GM12873 (cell line): ENCODE measurements around the gene ARHGEF18.

Experiments used
- TF ChIP-seq, protein P1 (sequence below): IDR thresholded peaks from 2 replicates; pipeline ENCODE4 v1.5.1; 2012; ENCODE audit warnings: low read depth, mild to moderate bottlenecking, moderate library complexity, low read length, control low read depth; ENCODE audit not compliant: insufficient read depth; ENCODE audit errors: missing control alignments

ARHGEF18 gene

DNA sequence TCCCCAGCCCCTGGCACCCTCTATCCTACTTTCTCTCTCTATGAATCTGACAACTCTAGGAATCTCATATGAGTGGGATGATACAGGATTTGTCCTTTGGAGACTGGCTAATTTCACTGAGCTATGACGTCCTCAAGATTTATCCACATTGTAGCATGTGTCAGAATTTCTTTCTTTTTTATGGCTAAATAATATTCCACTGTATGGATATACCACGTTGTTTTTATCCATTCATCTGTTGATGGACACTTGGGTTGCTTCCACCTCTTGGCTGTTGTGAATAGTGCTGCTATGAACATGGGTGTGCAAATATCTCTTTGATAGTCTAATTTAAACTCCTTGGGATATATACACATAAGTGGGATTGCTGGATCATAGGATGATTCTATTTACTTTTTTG, 30.6 kb upstream of the ARHGEF18 start:
- TF ChIP-seq, protein P1, sequence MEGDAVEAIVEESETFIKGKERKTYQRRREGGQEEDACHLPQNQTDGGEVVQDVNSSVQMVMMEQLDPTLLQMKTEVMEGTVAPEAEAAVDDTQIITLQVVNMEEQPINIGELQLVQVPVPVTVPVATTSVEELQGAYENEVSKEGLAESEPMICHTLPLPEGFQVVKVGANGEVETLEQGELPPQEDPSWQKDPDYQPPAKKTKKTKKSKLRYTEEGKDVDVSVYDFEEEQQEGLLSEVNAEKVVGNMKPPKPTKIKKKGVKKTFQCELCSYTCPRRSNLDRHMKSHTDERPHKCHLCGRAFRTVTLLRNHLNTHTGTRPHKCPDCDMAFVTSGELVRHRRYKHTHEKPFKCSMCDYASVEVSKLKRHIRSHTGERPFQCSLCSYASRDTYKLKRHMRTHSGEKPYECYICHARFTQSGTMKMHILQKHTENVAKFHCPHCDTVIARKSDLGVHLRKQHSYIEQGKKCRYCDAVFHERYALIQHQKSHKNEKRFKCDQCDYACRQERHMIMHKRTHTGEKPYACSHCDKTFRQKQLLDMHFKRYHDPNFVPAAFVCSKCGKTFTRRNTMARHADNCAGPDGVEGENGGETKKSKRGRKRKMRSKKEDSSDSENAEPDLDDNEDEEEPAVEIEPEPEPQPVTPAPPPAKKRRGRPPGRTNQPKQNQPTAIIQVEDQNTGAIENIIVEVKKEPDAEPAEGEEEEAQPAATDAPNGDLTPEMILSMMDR: no peak

DNA sequence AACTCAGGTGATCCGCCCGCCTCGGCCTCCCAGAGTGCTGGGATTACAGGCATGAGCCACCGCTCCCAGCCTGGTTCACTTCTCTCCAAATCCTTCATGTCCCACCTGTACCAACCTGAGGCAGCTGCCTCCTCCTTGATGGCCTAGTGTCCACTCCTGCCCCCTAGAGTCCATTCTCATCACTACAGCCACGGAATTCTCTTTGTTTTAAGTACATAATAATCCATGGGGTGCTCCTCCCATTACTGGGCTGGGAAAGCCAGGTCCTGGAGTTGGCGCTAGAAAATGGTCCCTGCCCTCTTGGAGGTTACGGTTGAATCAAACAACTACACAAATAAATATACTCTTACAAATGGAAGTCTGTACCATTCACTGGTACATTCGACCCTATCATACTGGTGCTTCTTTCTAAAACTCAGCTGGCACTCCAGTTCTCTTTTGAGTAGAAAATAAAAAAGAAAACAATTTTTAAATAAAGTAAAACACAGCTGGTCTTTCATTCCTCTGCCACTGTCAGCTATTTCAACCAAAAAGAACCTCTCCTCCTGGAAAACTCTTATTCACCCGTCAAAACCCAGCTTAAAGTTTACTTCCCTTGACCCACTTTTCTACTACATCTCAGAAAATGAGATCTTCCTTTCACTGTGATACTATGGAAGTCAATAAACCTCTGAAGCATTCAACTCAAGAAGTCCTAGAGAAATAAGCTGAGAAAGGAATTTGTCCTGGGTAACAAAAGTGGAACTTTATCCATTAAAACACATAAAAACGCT, 22.4 kb upstream of the ARHGEF18 start:
- TF ChIP-seq, protein P1: peak; percentile 72

DNA sequence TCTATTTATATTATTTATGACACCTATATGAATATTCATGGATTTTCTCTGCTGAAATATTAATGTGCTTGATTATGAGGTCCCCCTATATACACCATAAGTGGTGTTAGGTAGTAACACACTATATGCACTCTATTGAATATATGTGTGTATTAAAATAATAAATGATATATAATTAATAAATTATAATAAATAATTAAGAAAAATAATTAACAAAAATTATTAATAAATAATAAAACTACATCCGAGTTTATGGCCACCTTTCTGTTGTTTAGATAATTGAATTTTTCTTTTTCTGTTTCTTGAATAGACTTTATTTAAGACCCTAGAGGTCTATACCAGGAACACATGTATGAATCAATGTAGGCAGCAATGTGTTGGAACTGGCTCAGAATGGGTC, 20.9 kb upstream of the ARHGEF18 start:
- TF ChIP-seq, protein P1: no peak

DNA sequence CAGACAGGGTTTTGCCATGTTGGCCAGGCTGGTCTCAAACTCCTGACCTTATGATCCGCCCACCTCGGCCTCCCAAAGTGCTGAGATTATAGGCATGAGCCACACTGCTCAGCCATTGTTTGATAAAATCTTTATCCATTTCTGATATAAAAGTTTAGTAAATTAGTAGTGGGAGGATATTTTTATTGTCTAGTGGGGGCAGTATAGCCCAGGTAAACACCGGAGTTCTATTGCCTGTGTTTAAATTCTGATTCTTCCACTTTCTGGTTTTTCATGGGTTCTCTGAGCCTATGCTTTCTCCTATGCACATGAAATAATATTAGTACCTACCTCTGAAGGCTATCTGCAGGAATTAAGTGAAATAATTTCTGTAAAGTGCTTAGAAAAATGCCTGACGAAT, 20.1 kb upstream of the ARHGEF18 start:
- TF ChIP-seq, protein P1: no peak

DNA sequence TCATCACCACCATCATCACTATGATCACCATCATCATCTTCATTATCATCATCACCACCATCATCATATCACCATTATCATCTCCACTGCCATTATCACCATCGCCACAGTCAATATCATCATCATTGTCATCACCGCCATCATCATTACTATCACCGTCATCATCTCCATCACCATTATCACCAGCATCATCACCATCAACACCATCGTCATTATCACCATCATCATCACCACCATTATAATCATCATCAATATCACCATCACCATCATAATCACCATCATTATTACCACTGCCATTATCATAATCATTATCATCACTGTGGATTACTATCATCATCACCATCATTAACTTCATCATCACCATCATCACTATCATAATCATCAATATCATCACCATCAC, 17.3 kb upstream of the ARHGEF18 start:
- TF ChIP-seq, protein P1: no peak

DNA sequence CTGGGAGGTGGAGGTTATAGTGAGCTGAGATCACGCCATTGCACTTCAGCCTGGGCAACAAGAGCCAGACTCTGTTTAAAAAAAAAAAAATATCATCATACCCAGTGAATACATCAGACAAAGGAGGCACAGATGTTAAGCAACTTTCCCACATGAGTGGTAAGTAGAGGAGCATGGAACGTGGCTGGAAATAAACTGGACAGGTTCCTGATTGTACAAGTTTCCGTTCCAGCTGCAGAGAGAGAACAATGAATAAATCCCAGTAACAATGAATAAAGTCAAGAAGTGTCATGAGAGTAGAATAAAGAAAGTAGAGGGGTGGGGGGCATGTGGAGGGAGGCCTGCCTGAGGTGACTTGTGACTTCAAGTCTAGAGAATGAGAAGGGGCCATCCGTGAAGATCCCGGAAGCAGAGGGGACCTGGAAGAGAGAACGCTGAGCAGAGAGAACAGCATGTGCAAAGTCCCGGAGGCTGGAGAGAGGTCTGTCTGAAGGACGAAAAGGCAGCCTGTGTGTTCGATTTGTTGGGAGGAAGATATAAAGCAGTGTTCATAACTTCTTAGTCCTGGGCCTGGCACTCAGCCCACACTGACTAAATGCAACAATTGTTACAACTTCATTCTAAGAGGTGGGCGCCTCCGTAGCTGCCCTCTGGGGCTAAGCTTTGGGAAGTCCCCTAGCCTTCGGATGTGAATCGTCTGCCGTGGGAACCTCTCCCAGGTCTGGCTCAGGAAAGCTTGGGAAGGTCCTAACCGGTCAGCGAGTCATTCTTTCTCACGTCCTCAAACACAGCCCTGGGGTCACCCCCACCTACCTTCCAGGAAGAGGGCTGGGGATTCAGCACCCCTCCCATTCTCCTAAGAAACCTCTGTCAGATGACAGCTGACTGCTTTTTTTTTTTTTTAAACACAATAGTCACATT, 15.3 kb upstream of the ARHGEF18 start:
- TF ChIP-seq, protein P1: no peak

DNA sequence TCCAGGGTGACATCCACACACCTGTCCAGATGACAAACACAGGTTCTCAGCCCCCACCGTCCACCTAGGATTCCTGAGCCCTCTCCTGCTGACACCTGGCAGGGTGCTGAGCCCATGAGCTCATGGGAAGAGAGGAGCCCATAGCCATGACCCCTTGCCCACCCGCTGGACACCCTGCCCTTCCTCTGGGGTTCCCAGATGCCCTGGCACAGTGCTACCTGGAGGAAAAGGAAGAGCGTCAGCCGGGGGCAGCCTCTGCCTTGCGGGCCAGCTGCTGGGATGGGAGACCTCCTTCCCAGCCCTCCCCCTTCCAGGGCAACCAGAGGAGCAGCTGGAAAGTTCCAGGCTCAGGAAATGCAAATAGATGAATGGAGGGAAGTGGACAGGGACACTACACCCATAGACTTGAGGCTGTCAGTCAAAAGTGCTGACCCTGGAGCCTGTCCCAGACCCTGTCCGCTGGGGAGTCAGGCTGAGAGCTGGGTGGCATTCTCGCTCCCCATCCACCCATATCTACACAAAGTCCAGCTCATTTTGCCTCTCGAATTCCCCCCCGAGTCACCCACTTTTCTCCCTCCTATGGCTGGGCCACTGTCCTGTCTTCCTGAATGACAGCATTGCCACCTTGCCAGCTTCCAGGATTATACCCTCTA, 12.3 kb upstream of the ARHGEF18 start:
- TF ChIP-seq, protein P1: no peak
